ENCODE measurements around the gene ANKRD12. TPM values are rescaled to one million over a fixed set of nuclear protein-coding genes. Genes with fewer than 3 reads are reported as not detected.

Gene ANKRD12
- total RNA-seq, 1 experiment from 2014 or later: 19.1 TPM

DNA sequence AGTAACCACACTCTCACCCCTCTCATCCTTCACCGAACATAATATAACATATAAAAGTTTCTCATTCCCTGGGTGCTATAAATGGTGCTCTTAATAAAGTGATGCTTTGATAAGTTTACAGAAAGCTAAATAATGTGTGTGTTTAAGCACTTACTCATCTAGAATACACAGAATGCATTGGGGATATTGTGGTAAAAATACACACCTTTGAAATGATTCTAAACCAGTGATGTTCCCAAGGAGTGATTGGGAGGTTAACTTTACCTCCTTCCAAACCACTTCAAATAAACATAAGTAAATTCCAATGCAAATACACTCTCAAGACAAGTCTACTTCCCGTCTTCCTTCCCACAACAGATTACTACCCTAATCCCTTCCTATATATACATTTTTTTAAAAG, 112.7 kb downstream of the ANKRD12 start:
- TF ChIP-seq, protein P1, sequence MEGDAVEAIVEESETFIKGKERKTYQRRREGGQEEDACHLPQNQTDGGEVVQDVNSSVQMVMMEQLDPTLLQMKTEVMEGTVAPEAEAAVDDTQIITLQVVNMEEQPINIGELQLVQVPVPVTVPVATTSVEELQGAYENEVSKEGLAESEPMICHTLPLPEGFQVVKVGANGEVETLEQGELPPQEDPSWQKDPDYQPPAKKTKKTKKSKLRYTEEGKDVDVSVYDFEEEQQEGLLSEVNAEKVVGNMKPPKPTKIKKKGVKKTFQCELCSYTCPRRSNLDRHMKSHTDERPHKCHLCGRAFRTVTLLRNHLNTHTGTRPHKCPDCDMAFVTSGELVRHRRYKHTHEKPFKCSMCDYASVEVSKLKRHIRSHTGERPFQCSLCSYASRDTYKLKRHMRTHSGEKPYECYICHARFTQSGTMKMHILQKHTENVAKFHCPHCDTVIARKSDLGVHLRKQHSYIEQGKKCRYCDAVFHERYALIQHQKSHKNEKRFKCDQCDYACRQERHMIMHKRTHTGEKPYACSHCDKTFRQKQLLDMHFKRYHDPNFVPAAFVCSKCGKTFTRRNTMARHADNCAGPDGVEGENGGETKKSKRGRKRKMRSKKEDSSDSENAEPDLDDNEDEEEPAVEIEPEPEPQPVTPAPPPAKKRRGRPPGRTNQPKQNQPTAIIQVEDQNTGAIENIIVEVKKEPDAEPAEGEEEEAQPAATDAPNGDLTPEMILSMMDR (conservative IDR thresholded peaks at IDR 0.05; ENCODE audit: low read depth, low read length): no peak
- no peak for TF ChIP-seq EZH2phosphoT487 (IDR thresholded peaks at IDR 0.05; ENCODE audit: borderline replicate concordance, low read length)
- TF ChIP-seq EZH2 (IDR thresholded peaks at IDR 0.05; ENCODE audit: low read length, unreplicated experiment): no peak
- POLR2A ChIA-PET (ENCODE audit: unreplicated experiment): interaction anchor here (0.6 kb wide), 1 partner anchor 154 kb away, joined by 6 read pairs; no protein-coding TSS in a partner anchor
- CTCF ChIA-PET: interaction anchor here (0.6 kb wide), 2 partner anchors 85 to 176 kb away, joined by 3 to 6 read pairs; no protein-coding TSS in a partner anchor
- Histone ChIP-seq H3K4me1 (ENCODE audit: insufficient read depth, low read length) (no peaks in the 10 kb centered on the region), H3K79me2 (ENCODE audit: low read length) (no peaks in the 10 kb centered on the region), H4K20me1 (ENCODE audit: low read length) (no peaks in the 10 kb centered on the region), H3F3A (ENCODE audit: low read length, unreplicated experiment) (no peaks in the 10 kb centered on the region), H3K27me3 (ENCODE audit: low read length) (no peaks in the 10 kb centered on the region), H3K27ac (ENCODE audit: low read length) (no peak overlapping the region), H3K36me3 (ENCODE audit: low read depth, low read length) (peaks cover 5% of the 10 kb centered on the region; the same call in 1 of the 2 replicates), H2AFZ (ENCODE audit: low read length) (no peak overlapping the region), H3K4me2 (ENCODE audit: low read length) (no peak overlapping the region), H3K4me3 (ENCODE audit: low read length) (no peak overlapping the region), H3K9me2 (replicated peaks; ENCODE audit: low read length) (no peaks in the 10 kb centered on the region), H3K9ac (ENCODE audit: low read length) (no peak overlapping the region), H3K9me3 (ENCODE audit: low read length) (no peaks in the 10 kb centered on the region)
- peak; percentile 97 for ATAC-seq
- intact Hi-C loops (cut with micrococcal nuclease): loop anchor here (1.0 to 2.0 kb wide), 3 partner anchors 80 to 265 kb away; partner anchors contain the start of gene TWSG1
- DNase-seq: peak; percentile 49
- BruUV-seq (replicated peaks): no TSS peak

- H3K27me3 ChIP-seq (ENCODE audit: low read length): no peaks in the 10 kb centered on the region
- DNase-seq: no peak
- H3K4me2 ChIP-seq (ENCODE audit: low read length): no peak overlapping the region
- H3K36me3 ChIP-seq (ENCODE audit: low read depth, low read length): peaks cover 4% of the 10 kb centered on the region; the same call in 1 of the 2 replicates
- no peak overlapping the region for H3K27ac ChIP-seq (ENCODE audit: low read length)
- 0 out of 2 replicates have a peak, but pooled peaks cover 4% of the 10 kb centered on the region for H3K4me1 ChIP-seq (ENCODE audit: insufficient read depth, low read length)
- H3K9me3 ChIP-seq (ENCODE audit: low read length): no peaks in the 10 kb centered on the region
- H3K4me3 ChIP-seq (ENCODE audit: low read length): no peak overlapping the region
- no peaks in the 10 kb centered on the region for H3K79me2 ChIP-seq (ENCODE audit: low read length)
- ATAC-seq: no peak
- no peak overlapping the region for H2AFZ ChIP-seq (ENCODE audit: low read length)
- ChIA-PET CTCF (no interaction called here), POLR2A (ENCODE audit: unreplicated experiment) (interaction anchor here (0.5 to 0.6 kb wide), 2 partner anchors 41 to 116 kb away, joined by 3 to 7 read pairs; no protein-coding TSS in a partner anchor)
- TF ChIP-seq EZH2phosphoT487 (IDR thresholded peaks at IDR 0.05; ENCODE audit: borderline replicate concordance, low read length) (no peak), EZH2 (IDR thresholded peaks at IDR 0.05; ENCODE audit: low read length, unreplicated experiment) (no peak)
- TF ChIP-seq, protein P1 (conservative IDR thresholded peaks at IDR 0.05; ENCODE audit: low read depth, low read length): no peak
- BruUV-seq (replicated peaks): no TSS peak
- intact Hi-C loops (cut with micrococcal nuclease): no loop called here
- H3K9ac ChIP-seq (ENCODE audit: low read length): no peak overlapping the region
- H4K20me1 ChIP-seq (ENCODE audit: low read length): no peaks in the 10 kb centered on the region
- no peaks in the 10 kb centered on the region for H3K9me2 ChIP-seq (replicated peaks; ENCODE audit: low read length)
- no peaks in the 10 kb centered on the region for H3F3A ChIP-seq (ENCODE audit: low read length, unreplicated experiment)
Observed at GRCh38 chr18:9259173-9259572, 122.6 kb downstream of the ANKRD12 start.
